RWPE1 (cell line): ENCODE measurements around the gene MTHFR.

ENCODE experiments used
- CTCF ChIA-PET: fragments of 350-600 bp; sonication (Branson Sonifier 250); formaldehyde crosslinking; extraction: SDS; loops from one replicate; lab custom pipeline; 2021; lab: Yijun Ruan, JAX
- POLR2A ChIA-PET: fragments of 400-600 bp; formaldehyde crosslinking; extraction: SDS; loops from one replicate; lab custom pipeline; 2020; ENCODE audit warnings: antibody characterized with exemption; ENCODE audit not compliant: low non-redundant PET; lab: Yijun Ruan, JAX
- DNase-seq: peaks from one replicate; pipeline ENCODE4 v3.0.0; 2012; ENCODE audit warnings: low spot score
- H3K27ac ChIP-seq: fragments of 450-650 bp; 2 replicates; pipeline ENCODE4 v1.5.1; 2017
- TF ChIP-seq, protein P1 (sequence below): fragments of 450-650 bp; conservative IDR thresholded peaks from 2 replicates; pipeline ENCODE4 v1.5.1; 2017; ENCODE audit warnings: low read depth, mild to moderate bottlenecking

The MTHFR gene

DNA sequence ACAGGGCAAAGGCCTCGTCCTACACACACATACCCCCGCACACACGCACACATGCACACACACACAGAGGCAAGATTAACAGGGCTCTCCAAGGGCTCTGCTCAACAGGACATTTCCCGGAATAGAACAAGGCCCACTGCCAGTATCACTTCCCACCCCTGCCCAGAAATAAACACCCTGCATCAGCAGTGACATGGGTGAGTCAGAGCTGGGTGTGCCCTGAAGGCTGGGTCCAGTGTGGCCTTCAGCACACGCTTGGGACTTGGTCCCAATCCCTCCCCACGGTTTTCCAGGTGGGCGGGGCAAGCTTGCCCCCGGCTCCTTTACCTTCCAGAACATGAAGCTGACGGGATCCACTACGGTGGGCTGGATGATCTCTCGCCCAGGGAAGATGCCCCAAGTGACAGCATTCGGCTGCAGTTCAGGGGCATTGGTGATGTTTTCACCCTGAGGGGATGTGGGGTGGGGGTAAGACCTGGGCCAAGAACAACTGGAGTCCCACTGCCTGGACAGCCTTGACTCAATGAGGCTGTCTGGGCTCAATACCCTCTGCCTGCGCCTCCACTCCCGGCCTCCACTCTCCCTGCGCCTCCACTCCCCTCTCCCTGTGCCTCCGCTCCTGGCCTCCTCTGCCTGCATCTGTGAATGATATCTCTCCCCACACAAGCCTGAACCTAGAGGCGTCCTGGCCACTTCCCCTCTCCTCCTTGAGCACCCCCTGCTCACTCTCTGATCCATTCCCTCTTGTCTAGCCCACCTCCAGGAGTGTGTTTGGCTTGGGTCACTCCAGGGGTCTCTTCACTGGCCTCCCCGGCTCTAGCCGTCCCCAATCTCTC is 14.7 kb downstream of the MTHFR start:
- DNase-seq, result peak; percentile 52
- ChIA-PET POLR2A (no interaction called here), CTCF (no interaction called here)
- peak overlapping the region; percentile 78 for H3K27ac ChIP-seq
- TF ChIP-seq, protein P1, sequence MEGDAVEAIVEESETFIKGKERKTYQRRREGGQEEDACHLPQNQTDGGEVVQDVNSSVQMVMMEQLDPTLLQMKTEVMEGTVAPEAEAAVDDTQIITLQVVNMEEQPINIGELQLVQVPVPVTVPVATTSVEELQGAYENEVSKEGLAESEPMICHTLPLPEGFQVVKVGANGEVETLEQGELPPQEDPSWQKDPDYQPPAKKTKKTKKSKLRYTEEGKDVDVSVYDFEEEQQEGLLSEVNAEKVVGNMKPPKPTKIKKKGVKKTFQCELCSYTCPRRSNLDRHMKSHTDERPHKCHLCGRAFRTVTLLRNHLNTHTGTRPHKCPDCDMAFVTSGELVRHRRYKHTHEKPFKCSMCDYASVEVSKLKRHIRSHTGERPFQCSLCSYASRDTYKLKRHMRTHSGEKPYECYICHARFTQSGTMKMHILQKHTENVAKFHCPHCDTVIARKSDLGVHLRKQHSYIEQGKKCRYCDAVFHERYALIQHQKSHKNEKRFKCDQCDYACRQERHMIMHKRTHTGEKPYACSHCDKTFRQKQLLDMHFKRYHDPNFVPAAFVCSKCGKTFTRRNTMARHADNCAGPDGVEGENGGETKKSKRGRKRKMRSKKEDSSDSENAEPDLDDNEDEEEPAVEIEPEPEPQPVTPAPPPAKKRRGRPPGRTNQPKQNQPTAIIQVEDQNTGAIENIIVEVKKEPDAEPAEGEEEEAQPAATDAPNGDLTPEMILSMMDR, result no peak

DNA sequence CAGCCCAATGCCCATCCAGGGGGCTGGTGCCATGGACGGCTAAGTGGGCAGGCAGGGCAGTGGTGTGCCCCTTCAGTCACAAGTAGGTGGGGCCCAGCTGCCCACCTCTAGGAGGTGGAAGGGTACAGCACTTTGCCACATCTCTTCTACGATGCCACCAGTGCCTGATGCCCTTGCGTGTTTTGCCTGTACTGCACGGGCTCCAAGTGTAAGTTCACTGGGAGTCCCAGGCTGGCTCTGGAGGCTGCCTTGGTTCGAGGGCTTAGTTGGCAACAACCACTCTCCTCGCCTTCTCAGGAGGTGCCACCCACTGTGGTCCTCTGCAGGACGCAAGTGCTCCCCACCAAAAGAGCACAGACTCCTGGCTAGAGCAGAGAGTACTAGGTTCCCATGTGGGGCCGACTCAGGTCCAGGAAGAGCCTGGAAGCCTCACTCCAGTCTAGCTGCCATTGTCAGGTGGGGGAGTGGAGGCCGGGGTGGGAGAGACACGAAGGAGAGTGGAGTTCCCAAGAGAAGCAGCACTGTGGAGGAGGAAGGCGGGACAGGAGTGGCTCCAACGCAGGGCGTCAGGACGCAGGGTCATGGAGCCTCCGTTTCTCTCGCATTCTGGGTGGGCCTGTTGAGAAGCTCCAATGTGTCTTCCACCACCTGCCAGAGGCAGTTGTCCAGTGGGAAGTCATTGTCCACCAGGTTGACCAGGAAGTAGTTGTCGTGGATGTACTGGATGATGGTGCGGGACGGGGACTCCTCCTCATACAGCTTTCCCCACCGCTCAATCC is 15.5 kb downstream of the MTHFR start:
- TF ChIP-seq, protein P1, result no peak
- POLR2A ChIA-PET, result no interaction called here
- peak overlapping the region; percentile 78 for H3K27ac ChIP-seq
- no peak for DNase-seq
- CTCF ChIA-PET, result no interaction called here

DNA sequence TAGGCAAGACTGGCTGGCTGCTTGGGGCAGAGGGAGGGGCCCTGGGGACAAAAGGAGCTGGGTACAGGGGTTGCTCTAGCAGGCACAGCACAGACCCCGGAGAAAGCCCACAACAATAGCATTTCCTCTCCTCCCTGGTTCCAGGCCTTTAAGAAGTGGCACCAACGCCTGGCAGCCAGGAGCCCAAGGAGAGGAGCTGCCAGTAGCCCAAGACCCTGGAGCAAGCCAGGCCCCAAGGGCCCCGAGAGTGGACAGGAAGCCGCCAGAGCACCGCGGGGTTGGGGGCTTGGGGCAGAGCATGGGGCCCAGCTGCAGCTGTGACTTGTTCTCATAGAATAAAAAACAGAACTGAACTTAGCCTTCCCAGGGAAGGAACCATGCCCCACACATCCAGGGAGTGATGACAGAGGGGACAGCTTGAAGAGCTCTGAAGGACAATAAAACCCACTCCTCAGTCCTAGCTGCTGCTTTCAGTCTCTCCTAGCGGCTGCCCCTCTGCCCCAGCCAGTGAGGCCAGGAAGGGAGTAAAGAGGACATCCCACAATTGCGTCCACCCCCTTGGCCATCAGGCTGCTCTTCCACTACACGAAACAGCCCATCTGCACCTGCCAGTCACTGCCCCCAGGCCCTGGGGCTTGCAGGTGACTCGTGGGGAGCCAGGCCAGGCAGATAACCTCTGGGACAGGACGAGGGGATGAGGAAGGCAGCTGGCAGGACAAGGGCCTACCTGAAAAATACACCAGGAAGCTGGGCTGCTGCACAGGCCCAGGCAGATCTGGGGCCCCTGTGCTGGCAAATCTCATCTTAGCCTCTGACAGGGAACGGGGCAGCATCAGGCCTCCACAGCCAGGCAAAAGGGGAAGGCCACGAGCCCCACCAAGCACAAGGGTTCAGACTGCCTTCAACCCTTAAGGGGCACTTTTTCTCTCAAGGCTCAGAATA is 16.4 kb downstream of the MTHFR start:
- CTCF ChIA-PET, result interaction anchor here (0.6 to 0.7 kb wide), 2 partner anchors 70 to 751 kb away, joined by 3 read pairs; no protein-coding TSS in a partner anchor
- DNase-seq, result no peak
- POLR2A ChIA-PET, result no interaction called here
- peak overlapping the region; percentile 78 for H3K27ac ChIP-seq
- TF ChIP-seq, protein P1, result no peak

DNA sequence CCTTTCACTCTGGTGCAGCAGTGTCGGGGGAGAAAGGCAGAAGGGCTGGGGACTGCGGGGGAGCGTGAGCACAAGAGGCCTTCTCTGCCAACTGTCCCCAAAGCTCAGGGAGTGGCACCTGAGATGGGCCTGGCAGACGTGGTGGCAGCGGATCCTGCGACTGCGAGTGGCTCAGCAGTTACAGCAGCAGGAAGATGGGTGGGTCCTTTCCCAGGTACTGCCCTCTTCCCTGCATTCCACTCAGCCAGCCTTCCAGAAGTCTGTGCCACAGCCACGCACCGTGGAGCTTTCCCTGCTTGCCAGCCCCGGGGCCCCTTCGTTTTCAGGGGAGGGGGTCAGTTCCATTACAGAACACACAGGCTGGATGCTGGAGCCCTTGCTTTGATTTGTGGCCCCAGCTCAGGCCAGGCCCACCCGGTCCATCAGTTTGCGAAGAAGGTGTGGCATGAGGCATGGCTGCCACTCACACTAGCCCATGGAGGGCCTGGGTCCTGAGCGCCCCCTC is 17.2 kb downstream of the MTHFR start:
- CTCF ChIA-PET, result interaction anchor here (0.7 to 1.2 kb wide), 2 partner anchors 14 to 750 kb away, joined by 3 to 5 read pairs; no protein-coding TSS in a partner anchor
- peak overlapping the region; percentile 78 for H3K27ac ChIP-seq
- TF ChIP-seq, protein P1, result no peak
- POLR2A ChIA-PET, result interaction anchor here (0.6 kb wide), 1 partner anchor 124 kb away, joined by 4 read pairs; no protein-coding TSS in a partner anchor
- no peak for DNase-seq

DNA sequence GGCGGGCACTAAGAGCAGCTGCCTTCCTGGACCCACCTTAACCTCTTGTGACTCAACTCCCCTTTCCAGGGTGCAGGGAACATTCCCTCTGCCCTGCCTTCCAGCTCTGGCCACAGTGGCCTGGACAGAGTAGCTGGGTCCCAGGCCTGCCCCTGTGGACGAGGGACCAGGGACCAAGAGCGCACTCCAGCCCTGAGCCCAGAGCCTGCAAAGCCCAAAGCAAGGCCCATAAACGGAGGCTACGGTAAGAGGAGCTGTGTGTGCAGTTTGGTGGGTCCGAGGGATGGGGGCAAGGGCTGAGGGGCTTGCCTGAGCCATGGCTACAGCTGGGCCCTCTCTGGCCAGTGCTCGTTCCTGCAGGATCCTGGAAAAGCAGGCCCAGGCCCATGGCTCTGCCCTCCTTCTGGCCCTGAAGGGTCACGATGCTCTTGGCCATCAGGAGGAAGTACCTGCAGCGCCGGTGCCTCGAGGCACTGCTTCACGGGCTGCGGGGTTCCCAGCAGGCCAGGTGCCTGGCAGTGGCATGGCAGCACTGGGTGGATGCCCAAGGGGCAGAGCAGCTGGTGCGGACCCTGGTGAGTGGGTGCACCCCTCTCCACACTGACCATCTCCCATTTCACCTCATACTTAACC is 17.8 kb downstream of the MTHFR start:
- H3K27ac ChIP-seq, result peak overlapping the region; percentile 78
- ChIA-PET POLR2A (interaction anchor here (0.6 to 1.5 kb wide), 2 partner anchors 14 to 124 kb away, joined by 4 to 6 read pairs; no protein-coding TSS in a partner anchor), CTCF (interaction anchor here (0.5 to 1.2 kb wide), 4 partner anchors 14 to 428 kb away, joined by 4 to 5 read pairs (median 4); no protein-coding TSS in a partner anchor)
- no peak for DNase-seq
- TF ChIP-seq, protein P1, result no peak
